NCI-H774 (cell line): Measurements from ENCODE around the gene SOX18.
A peak's percentile ranks its signal among the peaks of the same experiment; 100 is the strongest.

Experiments used
- DNase-seq: peaks from one replicate; lab custom pipeline; 2025; lab: John Stamatoyannopoulos, UW

Gene SOX18

GRCh38 chr20:64067733-64068307, 18.4 kb upstream of the SOX18 start:
- no peak for DNase-seq

- DNase-seq = no peak
These were observed 17.7 kb upstream of the SOX18 start for GRCh38 chr20:64067005-64067632.

- DNase-seq = no peak
These were observed 16.5 kb upstream of the SOX18 start for GRCh38 chr20:64065974-64066343.

GRCh38 chr20:64065062-64065973, 15.9 kb upstream of the SOX18 start:
- no peak for DNase-seq

GRCh38 chr20:64064145-64064698, 14.8 kb upstream of the SOX18 start:
- no peak for DNase-seq

GRCh38 chr20:64063389-64064144, 14.1 kb upstream of the SOX18 start:
- no peak for DNase-seq

- peak; percentile 92 for DNase-seq
These were observed 13.4 kb upstream of the SOX18 start, which contains the start of gene TCEA2 for GRCh38 chr20:64062596-64063388. Gene TCEA2 (plus strand): TSS chr20:64063198. CDS start chr20:64063313, 115 bp downstream.

- no peak for DNase-seq
These were observed 12.8 kb upstream of the SOX18 start for GRCh38 chr20:64062276-64062595.

GRCh38 chr20:64058536-64058935, 9.1 kb upstream of the SOX18 start:
- DNase-seq = no peak

- no peak for DNase-seq
These were observed 8.4 kb upstream of the SOX18 start for GRCh38 chr20:64057628-64058498.

- DNase-seq = no peak
These were observed 7.6 kb upstream of the SOX18 start for GRCh38 chr20:64056889-64057627.

GRCh38 chr20:64056639-64056888, 7.1 kb upstream of the SOX18 start:
- DNase-seq = no peak

GRCh38 chr20:64055893-64056638, 6.6 kb upstream of the SOX18 start:
- DNase-seq = no peak

- no peak for DNase-seq
These were observed 6.0 kb upstream of the SOX18 start for GRCh38 chr20:64055396-64055892.

- DNase-seq = no peak
These were observed 4.6 kb upstream of the SOX18 start for GRCh38 chr20:64053841-64054661.

GRCh38 chr20:64052987-64053840, 3.8 kb upstream of the SOX18 start:
- no peak for DNase-seq

- DNase-seq = no peak
These were observed 2.9 kb upstream of the SOX18 start for GRCh38 chr20:64052326-64052722.
